ENCODE data around the gene SUGP2. TPM values are rescaled to one million over a fixed set of nuclear protein-coding genes. Genes with fewer than 3 reads are reported as not detected.
A peak's percentile ranks its signal among the peaks of the same experiment; 100 is the strongest.

The SUGP2 gene
- total RNA-seq, 2 donors from 2014 or later = 120 to 128 TPM

DNA sequence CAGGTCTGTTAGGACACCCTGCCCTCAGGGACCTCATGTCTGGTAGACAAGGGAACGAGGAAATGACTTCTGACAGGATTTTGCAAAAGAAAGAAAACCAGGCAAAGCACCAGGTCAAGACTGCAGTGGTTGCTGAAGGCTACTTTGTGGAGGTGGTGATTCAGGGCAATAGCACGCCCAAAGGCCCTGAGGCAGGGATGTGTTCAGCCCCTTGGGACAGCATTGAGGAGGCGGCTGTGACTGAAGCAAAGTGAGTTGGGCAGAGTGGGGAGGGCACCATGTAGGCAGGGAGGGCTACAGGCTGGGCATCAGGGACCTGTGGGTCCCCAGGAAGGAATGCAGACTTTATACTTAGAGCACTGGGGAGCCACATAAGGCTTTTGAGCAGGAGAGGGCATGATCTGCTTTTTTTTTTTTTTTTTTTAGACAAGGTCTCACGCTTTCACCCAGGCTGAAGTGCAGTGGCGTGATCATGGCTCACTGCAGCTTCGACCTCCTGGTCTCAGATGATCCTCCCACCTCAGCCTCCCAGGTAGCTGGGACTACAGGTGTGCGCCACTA lies 81.5 kb downstream of the SUGP2 start:
- H3K36me3 Mint-ChIP-seq (ENCODE audit: low read depth) = no peaks in the 10 kb centered on the region
- H3K27ac Mint-ChIP-seq = no peak overlapping the region
- no peak for ATAC-seq (replicated peaks)
- no peaks in the 10 kb centered on the region for H3K27me3 Mint-ChIP-seq
- H3K4me3 Mint-ChIP-seq = no peak overlapping the region
- no peaks in the 10 kb centered on the region for H3K9me3 Mint-ChIP-seq
- H3K4me1 Mint-ChIP-seq = no peaks in the 10 kb centered on the region

DNA sequence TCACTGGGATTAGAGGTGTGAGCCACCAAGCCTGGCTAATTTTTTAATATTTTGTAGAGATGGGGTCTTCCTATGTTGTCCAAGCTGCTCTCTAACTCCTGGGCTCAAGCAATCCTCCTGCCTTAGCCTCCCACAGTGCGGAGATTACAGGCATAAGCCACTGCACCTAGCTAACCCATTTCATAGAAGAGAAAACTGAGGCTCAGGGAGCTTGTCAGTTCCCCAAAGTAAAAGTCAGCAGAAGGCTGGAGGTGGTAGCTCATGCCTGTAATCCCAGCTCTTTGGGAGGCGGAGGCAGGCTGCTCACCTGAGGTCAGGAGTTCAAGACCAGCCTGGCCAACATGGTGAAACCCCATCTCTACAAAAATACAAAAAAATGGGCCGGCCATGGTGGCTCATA lies 83.5 kb downstream of the SUGP2 start:
- ATAC-seq (replicated peaks) = no peak
- no peaks in the 10 kb centered on the region for H3K4me1 Mint-ChIP-seq
- H3K36me3 Mint-ChIP-seq (ENCODE audit: low read depth) = no peaks in the 10 kb centered on the region
- no peaks in the 10 kb centered on the region for H3K9me3 Mint-ChIP-seq
- no peak overlapping the region for H3K4me3 Mint-ChIP-seq
- H3K27ac Mint-ChIP-seq = no peak overlapping the region
- no peaks in the 10 kb centered on the region for H3K27me3 Mint-ChIP-seq

DNA sequence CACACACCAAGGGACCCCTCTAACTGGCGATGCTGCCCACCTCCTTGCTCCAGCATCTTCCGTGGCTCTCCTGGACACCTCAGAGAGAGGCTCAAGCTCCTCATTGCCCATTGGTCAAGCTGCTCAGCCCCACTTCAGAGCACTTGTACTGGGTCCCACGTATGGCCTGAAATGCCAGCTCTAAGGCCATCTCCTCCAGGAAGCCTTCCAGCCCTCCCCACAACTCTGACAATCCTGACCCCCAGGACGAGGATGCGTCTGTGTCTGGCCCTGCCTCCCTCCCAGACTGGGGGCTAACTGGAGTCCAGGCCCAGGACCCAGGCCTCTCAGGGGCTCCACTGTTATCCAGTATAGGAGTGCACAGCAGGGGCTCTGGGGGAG lies 84.4 kb downstream of the SUGP2 start:
- Mint-ChIP-seq H3K27me3 (no peaks in the 10 kb centered on the region), H3K4me1 (no peaks in the 10 kb centered on the region), H3K36me3 (ENCODE audit: low read depth) (no peaks in the 10 kb centered on the region), H3K27ac (no peak overlapping the region), H3K9me3 (no peaks in the 10 kb centered on the region), H3K4me3 (no peak overlapping the region)
- no peak for ATAC-seq (replicated peaks)

DNA sequence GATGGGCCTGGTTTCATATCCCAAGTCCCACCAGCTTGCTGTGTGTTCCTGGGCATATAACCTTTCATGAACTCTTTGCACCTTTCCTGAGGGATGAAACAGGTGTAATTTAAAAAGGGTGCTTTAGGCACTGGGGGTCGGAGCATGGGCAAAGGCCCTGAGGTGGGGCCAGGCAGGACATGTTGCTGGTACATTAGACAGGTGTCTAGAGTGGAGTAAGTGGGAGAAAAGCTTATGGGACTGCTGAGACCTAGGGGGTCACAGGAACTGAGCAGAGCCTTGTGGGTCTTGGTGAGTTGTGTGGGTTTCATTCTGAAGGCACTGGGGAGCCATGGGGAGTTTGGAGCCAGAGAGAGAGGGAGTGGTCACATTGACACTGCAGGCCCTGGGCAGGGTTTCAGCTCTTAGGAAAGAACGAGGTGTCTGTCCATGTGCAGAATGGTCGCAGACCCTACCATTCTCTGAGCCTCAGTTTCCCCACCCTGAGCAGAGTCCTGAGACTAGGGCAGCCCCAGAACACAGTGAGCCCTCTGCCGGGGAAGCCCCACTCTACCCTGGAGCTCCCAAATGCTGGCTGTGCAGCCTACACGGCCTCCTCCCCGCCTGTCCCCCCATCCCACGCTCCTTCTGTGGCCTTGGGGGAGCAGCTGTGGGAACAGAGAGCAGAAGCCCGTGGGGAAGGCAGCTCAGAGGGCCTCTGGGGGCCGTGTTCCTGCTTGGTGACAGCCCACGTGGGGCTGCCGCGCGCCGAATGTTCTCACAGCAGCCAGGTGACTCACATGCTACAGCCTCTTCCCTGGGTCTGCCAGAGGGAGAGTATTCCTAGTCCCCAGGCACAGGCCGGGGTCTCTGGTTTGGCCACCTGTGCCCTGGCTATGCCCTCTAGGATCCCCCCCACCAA lies 85.0 kb downstream of the SUGP2 start:
- H3K4me1 Mint-ChIP-seq = no peaks in the 10 kb centered on the region
- no peak overlapping the region for H3K27ac Mint-ChIP-seq
- H3K9me3 Mint-ChIP-seq = no peaks in the 10 kb centered on the region
- H3K4me3 Mint-ChIP-seq = no peak overlapping the region
- H3K27me3 Mint-ChIP-seq = no peaks in the 10 kb centered on the region
- ATAC-seq (replicated peaks) = no peak
- no peaks in the 10 kb centered on the region for H3K36me3 Mint-ChIP-seq (ENCODE audit: low read depth)

DNA sequence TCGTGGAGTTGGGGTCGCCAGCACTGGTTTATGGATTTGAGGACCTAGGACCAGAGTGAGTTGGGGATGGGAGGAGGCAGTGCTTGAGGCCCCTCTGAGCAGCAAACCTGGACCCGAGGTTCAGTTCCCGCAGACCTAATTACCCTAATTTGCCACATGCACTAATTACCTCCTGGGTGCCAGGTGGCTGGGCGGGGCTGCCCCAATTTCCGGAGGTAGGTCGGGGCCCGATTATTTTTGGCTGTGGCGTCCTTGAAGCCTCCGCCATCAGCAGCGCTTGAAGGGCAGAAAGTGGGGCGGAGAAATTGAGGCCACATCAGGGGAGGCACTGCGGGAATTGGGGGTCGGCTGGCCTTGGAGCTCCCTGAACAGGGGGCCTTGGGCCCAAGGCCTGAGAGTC lies 86.4 kb downstream of the SUGP2 start:
- H3K4me3 Mint-ChIP-seq = no peak overlapping the region
- H3K27ac Mint-ChIP-seq = no peak overlapping the region
- H3K4me1 Mint-ChIP-seq = no peaks in the 10 kb centered on the region
- no peaks in the 10 kb centered on the region for H3K36me3 Mint-ChIP-seq (ENCODE audit: low read depth)
- H3K9me3 Mint-ChIP-seq = no peaks in the 10 kb centered on the region
- ATAC-seq (replicated peaks) = no peak
- H3K27me3 Mint-ChIP-seq = no peaks in the 10 kb centered on the region

DNA sequence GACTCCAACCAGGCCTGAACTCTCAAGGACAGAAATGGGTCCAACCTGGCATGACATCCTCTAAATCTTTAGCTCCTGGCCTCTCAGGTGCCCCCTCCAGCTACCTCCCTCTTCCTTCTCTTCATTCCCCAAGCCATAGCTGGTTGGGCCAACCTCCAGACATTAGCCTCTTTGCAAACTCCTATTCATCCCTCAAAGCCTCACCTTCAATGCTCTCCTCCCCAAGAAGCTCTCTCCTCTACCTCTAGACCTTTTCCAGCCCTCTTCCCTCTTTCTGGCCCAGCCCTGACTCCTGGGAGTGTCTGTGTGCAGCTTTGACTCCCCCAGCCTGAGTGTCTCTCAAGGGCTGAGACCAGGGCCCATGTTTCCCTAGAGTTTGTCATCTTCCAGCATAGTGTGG lies 87.0 kb downstream of the SUGP2 start:
- Mint-ChIP-seq H3K9me3 (no peaks in the 10 kb centered on the region), H3K27ac (no peak overlapping the region), H3K4me1 (no peaks in the 10 kb centered on the region), H3K27me3 (no peaks in the 10 kb centered on the region), H3K4me3 (no peak overlapping the region), H3K36me3 (ENCODE audit: low read depth) (no peaks in the 10 kb centered on the region)
- no peak for ATAC-seq (replicated peaks)

DNA sequence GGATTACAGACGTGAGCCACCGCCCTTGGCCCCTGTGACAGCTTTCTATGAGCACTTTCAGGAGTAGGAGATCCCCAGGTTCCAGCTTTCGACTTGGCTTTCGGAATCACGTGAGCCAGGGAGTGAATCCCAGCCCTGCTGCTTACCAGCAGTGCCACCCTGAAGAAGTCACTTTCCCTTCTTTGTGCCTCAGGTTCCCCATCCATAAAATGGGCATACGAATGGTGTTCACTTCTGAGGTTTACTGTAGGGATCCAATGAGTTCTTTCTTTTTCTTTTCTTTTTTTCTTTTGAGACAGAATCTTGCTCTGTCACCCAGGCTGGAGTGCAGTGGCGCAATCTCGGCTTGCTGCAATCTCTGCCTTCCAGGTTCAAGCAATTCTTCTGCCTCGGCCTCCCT lies 88.0 kb downstream of the SUGP2 start:
- H3K9me3 Mint-ChIP-seq = no peaks in the 10 kb centered on the region

DNA sequence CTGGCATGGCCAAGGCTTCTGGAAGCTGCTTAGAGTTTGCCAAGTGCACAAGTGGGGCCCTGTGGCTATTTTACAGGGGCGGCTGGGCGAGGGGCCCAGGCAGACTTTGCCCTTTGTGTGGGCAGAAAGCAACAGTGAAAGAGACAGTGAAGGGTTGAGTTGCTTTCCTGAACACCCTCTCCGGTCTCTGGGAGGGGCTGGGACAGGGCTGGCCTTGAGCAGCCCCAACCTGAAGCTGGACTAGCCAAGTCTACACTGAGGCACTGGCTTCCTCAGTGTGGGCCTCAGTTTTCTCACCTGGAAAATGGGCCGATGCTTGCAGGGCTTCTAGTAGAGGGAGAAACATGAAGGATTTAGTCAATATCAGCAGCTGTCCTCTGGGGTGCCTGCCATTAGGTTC lies 89.9 kb downstream of the SUGP2 start:
- no peaks in the 10 kb centered on the region for H3K36me3 Mint-ChIP-seq (ENCODE audit: low read depth)
- H3K4me1 Mint-ChIP-seq = peaks cover 4% of the 10 kb centered on the region
- H3K9me3 Mint-ChIP-seq = no peaks in the 10 kb centered on the region
- no peak overlapping the region for H3K4me3 Mint-ChIP-seq
- no peak for ATAC-seq (replicated peaks)
- peaks cover 4% of the 10 kb centered on the region for H3K27me3 Mint-ChIP-seq
- no peak overlapping the region for H3K27ac Mint-ChIP-seq

More for the DNA sequence above, 88.0 kb downstream of the SUGP2 start:
- H3K4me1 Mint-ChIP-seq = no peaks in the 10 kb centered on the region
- H3K4me3 Mint-ChIP-seq = no peak overlapping the region
- H3K27ac Mint-ChIP-seq = no peak overlapping the region
- no peaks in the 10 kb centered on the region for H3K36me3 Mint-ChIP-seq (ENCODE audit: low read depth)
- no peaks in the 10 kb centered on the region for H3K27me3 Mint-ChIP-seq
- ATAC-seq (replicated peaks) = no peak

DNA sequence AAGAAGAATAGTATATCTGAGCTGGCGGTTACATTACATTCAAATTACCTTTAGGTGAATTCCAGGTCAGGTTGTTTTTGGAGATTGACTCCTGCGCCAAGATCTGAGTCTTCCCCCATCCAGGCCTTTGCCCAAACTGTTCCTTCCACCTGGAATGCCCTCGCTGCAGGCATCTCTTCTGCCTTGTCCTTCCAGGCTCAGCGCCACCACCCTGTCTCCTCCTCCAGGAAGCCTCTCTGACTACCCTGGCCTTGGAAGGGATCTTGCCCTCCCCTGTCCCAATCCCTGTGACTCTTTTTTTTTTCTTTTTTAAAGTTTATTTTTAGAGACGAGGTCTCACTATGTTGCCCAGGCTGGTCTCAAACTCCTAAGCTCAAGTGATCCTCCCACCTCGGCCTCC lies 90.6 kb downstream of the SUGP2 start:
- Mint-ChIP-seq H3K27me3 (peaks cover 4% of the 10 kb centered on the region), H3K4me3 (peak overlapping the region; percentile 44), H3K9me3 (no peaks in the 10 kb centered on the region), H3K36me3 (ENCODE audit: low read depth) (no peaks in the 10 kb centered on the region), H3K4me1 (peaks cover 4% of the 10 kb centered on the region), H3K27ac (peak overlapping the region; percentile 33)
- no peak for ATAC-seq (replicated peaks)

DNA sequence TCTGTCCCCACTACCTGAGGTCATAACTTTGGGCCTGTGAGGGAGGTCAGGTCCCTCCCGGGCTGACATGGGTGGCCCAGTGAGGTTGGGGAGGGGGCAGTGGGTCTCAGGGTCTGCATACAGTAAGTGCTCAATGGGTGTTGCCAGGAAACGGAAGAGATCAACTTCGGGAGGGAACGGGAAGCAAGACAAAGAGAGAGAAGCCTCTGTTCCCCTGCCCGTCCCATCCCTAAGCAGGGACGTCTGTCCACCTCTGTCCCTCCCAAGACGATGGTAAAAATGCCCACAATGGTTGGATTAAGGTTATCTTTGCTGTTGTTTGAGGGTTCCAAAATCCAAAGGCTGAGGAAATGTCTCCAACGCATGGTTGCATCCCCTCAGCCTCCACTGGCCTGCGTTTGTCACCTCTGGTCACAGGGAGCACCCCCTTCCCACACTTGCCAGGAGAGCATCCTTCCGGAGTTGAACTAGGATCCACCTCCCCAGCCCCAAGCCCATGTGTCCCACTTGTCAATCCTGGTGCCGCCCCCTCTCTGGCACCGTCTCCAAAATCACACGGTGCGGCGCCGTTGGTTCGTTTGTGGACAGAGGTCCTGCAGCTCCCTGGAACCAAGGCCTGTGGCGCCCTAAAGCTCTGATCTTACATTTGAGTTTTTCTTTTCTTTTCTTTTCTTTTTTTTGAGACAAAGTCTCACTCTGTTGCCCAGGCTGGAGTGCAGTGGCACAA lies 91.5 kb downstream of the SUGP2 start:
- Mint-ChIP-seq H3K9me3 (no peaks in the 10 kb centered on the region), H3K36me3 (ENCODE audit: low read depth) (no peaks in the 10 kb centered on the region), H3K4me3 (peak overlapping the region; percentile 44), H3K27ac (peak overlapping the region; percentile 33), H3K4me1 (peaks cover 4% of the 10 kb centered on the region), H3K27me3 (peaks cover 4% of the 10 kb centered on the region)
- ATAC-seq (replicated peaks) = no peak

Other genes with a start within 250 kb of the SUGP2 start
- gene COMP, start 242.2 kb downstream of the SUGP2 start, total RNA-seq = not detected
- gene UPF1, start 201.6 kb downstream of the SUGP2 start, total RNA-seq = 10 to 100 TPM; 64.9 to 90.1 TPM
- gene CERS1, start 137.4 kb downstream of the SUGP2 start, total RNA-seq = not detected
- gene COPE, start 114.1 kb downstream of the SUGP2 start, total RNA-seq = 100 to 1,000 TPM; 166 to 171 TPM
- 10 to 100 TPM; 33.7 to 54.4 TPM for gene DDX49, start 113.8 kb downstream of the SUGP2 start, total RNA-seq
- gene HOMER3, start 92.3 kb downstream of the SUGP2 start, total RNA-seq = 1 to 10 TPM in 1 of 2 donors, under 1 TPM in 1; 0.63 to 1.7 TPM
- 10 to 100 TPM; 19.6 to 44.4 TPM for gene ARMC6, start 86 bp upstream of the SUGP2 start, total RNA-seq
- 10 to 100 TPM; 14.1 to 18.5 TPM for gene SLC25A42, start 30.5 kb upstream of the SUGP2 start, total RNA-seq
- 10 to 100 TPM; 21.0 to 22.4 TPM for gene TMEM161A, start 105.0 kb upstream of the SUGP2 start, total RNA-seq
- 1 to 10 TPM in 1 of 2 donors, under 1 TPM in 1; 0.17 to 2.0 TPM for gene MEF2B, start 136.7 kb upstream of the SUGP2 start, total RNA-seq
- gene BORCS8, start 158.6 kb upstream of the SUGP2 start, total RNA-seq = 10 to 100 TPM; 14.9 to 28.2 TPM
- gene RFXANK, start 158.7 kb upstream of the SUGP2 start, total RNA-seq = 10 to 100 TPM; 88.9 to 95.8 TPM
- 10 to 100 TPM; 39.5 to 50.9 TPM for gene NR2C2AP, start 169.9 kb upstream of the SUGP2 start, total RNA-seq
- gene NCAN, start 178.4 kb upstream of the SUGP2 start, total RNA-seq = not detected
- gene TM6SF2, start 239.8 kb upstream of the SUGP2 start, total RNA-seq = not detected

All from activated T-helper 17 cell treated with anti-CD3 and anti-CD28 coated beads, Interleukin-2, amount 50 U/mL, for 72 hours (primary cell).